Measurements from ENCODE around the gene TTC24.
A peak's percentile ranks its signal among the peaks of the same experiment; 100 is the strongest.
"Not testable (repeated sequence)": the region's sequence is repeated elsewhere in the genome, so short reads cannot be mapped to it uniquely, and the experiment has no call there.

TTC24 gene

DNA sequence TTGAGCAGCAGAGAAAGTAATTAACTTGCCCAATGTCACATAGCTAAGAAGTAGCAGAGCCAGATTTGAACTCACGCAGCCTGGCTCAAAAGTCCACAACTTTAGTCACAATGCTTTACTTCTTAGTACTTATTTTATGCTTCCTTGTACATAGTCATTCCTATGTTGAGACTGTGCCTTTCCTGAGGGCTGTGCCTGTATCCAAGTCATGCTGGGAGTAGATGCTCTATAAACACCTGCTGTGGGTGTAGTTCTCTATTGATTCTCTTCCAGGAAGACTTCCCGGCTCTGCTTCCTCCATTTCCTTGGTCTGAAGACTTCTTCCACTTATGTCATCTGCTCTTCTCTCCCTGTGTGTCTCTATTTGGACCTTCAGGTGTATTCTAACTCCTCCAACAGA is 23.8 kb upstream of the TTC24 start:
- DNase-seq = no peak

DNA sequence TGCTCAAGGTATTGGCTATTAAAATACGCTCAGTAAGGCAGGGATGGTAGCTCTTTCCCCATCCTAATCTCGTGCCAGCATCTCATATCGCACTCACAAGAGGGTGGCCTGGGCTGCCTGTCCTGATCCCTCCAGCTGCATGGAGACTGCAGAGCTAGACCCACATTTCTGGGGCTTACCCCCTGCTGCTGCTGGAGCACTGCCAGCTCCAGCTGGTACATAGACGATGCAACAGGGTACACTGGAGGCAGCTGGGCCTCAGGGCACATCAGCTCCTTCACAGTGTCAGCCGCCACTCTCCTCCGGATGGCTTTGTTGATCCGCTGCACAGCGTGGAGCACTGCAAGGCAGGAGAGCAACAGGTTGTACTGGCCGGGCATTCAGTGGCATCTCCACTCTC is 23.2 kb upstream of the TTC24 start:
- DNase-seq = no peak

DNA sequence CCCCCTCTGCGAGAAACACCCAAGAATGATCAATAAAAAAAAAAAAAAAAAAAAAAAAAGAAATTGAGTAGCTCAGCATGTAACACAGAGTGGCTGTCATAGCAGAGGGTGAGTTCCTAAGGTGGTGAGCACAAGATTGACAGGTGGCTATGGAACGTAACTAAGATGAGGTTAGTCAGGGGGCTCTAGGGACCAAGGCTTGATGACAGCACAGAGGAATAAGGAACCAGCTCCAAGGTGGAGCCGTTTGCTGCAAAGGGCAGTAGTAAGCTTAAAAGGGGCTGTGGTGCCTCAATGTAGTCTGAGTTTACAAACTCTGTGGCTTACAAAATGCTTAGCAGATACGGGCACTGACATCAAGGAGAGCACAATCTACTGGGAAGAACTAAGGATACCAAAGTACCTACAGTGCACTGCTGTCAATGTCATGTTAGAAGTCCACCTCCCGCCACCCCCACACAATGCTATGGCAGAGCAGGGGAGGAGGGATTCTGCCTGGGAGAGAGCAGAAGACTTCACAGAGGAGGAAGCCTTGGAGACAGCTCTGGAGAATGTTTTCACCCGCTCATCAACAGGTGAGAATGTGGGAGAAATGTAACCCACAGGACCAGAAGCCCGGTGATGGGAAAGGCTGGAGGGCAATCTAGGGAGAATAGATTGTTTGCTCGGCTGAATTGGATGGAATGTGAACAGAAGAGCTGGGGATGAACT is 20.3 kb upstream of the TTC24 start:
- no peak for DNase-seq

DNA sequence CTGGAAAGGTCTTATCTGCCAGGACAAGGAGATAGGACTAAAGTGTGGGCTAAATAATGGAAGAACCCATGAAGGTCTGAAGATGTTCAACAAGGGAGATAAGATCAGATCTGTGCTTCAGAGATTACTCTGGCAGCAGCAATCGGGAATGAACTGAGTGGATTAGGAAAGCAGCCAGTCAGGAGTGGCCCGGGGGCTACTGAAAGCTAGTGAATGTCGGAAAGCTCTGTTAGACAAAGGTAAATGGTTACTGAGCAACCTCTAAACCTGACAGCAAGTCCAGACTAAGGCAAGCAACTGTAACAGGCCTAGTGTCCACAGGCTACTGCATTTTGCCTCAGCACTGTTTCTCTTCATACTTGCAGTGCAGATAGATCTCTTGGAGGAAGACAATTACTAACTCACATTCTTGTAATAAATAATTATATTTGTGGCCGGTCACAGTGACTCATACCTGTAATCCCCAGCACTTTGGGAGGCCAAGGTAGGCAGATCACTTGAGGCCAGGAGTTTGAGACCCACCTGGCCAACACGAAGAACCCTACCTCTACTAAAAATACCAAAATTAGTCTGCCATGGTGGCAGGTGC is 19.6 kb upstream of the TTC24 start:
- DNase-seq = no peak

DNA sequence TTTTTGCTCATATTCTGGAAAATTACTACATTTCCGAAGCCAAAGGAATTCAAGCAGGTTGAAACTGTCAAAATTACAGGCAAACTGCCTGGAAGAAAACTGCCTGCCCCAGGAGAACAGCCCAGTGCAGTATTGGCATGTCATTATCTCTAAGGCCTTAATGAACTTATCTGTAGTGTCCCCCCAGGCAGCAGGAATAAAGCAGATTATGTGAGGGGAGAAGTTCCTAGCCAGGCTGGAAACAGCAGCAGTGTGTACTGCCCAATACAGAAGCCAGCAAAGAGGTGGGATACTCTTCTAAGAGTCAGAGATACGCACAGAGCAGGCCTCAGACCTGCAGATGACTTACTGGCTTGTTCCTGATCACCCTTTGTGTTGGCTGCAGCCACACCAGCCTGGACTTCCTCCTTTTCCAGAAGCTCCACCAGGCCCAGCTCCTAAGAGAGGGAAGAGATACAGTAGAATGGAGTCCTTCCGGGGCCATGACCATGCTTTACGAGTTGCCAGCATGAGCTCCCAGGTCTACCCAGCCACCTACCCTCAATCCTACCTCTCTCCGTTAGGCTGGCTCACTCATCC is 18.8 kb upstream of the TTC24 start:
- no peak for DNase-seq

DNA sequence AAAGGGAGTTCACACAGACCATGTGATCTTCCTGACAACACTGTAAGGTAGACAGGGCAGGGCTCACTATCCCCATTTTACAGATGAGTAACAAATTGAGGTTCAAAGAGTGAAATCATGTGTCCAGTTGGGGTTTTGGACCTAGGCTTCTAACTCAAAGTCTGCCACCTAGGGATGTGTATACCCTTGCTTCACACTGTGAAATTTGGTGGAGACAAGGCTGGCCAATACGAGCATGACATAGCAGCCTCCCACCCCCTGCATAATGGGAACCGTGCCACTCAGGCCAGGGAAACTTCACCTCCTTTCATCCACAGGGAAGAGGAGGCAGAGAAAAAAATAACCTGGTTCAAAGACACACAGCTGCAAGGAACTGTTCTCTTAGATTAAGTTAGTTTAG is 14.0 kb upstream of the TTC24 start:
- no peak for DNase-seq

DNA sequence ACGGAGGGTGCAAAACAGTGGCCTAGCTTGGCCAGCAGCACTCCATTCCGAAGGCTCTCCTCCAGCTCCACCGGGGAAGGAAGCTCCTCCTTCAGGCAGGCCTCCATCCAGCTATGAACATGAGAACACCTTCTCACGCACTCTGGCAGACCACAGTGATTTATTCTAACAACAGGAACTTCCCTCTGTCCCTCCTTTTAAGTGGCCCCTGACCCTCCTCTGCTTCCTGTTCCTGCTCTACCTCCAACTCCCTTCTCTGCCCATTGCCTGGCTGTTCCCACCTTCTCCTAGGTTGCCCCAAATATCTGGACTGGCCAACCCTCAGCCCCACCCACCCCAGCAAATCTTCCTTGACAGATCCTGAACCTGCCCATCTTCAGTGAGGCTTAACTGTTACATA is 13.1 kb upstream of the TTC24 start:
- no peak for DNase-seq

DNA sequence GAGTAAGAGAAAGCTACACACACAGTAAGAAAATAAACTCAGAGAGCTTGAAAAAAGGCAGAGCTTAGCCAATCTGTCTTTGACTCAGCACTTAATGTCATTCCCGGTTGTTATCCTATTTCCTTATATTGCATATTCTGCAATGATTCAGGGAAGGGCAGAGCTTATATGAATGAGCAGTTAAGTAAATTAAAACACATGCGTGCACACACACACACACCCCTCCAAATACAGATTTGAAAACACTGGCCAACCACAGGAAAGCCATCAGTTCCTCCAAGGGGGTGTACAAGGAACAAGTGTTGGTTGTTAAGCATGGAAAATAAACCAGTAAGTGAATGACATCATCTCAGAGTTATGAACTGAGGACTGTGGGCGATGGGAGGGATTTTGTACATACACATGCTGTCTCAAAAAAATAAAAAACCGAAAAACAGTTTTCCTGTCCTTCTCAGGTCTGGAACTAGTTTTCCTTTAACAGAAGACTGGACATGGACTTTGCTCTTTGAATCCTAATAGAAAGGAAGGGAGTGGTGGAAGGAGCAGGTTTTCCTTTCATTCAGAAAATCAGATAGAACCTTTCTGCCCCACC is 8.2 kb upstream of the TTC24 start:
- no peak for DNase-seq

DNA sequence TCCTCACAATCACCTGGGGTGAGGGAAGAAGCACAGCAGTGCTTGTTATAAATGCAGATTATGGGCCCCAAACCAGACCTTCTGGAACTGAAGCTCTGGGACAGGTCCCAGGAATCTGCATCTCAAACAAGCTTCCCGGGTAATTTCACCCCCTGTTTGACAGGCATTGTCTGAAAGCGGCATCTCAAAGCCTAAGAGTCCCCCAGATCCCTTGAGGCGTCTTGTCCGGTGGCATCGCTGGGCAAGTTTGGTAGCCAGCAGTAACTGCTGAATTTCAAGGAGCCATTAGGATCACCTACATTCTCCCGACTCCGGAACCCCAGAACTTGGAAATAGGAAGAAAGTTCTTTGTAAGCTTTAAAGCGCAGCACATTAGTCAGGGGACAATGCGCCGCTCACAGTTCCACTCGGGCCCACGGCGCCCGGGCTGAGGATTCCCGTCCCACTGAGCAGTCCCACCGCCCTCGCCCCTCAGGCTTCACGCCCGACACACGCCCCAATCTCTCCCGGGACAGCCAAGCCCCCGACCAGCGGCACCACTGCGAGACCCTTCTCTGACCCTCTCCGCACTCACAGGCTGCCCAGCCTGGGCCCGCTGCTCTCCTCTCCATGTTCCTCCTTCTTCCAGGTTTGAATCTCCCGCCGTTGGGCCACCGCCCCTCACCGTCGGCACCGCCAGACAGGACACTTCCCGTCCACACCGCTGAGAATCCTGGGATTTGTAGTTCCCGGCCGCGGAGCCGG is 7.4 kb upstream of the TTC24 start, which contains the start of gene IQGAP3:
Gene IQGAP3, minus strand, starts transcription at position 647 of the 744 bp plus-strand sequence. Its CDS starts 36 bp downstream, at position 611.
- peak; percentile 84 for DNase-seq

DNA sequence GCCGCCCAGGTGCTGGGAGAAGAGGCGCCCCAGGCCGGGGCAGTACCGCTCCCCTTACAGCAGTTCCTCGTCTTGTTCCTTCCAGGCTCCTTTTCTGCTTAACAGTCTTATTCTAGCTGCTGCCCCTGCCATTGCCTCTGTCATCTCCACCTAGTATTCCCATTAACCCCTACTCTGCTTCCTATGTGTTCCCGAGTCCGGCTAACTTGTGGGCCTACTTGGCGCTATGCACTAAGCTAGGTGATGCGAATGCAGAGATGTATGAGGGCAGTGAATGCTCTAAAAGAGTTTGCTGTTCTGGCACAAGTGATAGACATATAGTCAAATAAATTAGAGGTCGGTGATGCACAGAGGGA is 6.9 kb upstream of the TTC24 start:
- DNase-seq = no peak

DNA sequence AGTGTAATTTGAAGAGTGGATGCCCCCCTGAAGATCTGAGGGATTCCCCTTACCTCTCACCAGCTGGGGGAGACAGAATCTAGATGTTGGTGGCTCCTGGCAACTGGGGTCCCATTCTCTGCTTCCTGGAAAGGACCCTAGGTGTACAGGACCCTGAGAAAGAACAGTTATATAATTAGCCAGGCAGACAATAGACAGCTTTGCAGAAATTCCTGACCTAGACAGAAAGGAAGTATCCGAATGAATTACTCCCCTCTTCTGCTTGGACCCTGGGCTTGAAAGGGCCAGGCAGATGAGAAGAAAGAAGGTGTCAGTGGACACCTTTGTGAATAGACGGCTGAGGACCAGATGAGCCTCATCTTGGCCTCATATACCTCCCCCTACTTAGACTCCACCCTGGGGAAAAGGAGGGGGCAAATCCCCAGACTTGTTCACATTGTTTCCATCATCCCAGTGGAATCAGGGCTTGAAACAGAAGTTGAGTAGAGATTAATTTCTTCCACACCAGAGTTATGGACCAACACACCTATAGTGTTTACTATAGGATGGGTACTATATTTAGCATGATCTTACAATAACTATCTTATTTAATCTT is 5.4 kb upstream of the TTC24 start:
- no peak for DNase-seq

DNA sequence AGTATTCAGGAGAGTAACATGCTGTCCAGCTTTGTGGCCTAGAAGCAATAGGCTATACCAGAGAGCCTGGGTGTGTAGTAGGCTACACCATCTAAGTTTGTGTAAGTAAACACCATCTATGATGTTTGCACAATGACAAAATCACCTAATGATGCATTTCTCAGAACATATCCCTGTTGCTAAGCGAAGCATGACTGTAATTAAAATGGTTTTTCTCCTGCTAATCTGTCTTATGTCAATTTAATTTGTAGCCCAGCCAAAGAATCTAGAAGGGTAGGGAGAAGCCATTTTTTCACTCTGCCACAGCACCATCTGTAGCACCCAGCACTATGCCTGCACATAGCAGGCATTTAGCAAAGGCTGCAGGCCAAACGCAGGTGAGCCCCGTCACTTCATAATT is 2.0 kb upstream of the TTC24 start:
- no peak for DNase-seq

DNA sequence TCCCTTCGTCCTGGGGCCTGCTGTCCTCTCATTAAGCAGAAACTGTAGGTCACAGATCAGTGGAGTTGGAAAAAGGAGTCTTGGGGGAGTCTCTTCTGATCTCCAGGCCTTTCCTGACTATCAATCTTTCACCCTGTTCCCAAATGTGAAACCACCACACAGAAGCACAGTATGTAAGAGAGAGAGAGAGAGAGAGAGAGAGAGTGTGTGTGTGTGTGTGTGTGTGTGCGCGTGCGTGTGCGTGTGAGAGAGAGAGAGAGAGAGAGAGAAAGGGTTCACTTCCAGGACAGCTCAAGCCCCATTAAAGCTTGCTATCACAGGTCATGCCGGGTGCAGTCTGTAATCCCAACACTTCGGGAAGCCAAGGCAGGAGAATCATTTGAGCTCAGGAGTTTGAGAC is 1.5 kb upstream of the TTC24 start:
- DNase-seq = no peak

DNA sequence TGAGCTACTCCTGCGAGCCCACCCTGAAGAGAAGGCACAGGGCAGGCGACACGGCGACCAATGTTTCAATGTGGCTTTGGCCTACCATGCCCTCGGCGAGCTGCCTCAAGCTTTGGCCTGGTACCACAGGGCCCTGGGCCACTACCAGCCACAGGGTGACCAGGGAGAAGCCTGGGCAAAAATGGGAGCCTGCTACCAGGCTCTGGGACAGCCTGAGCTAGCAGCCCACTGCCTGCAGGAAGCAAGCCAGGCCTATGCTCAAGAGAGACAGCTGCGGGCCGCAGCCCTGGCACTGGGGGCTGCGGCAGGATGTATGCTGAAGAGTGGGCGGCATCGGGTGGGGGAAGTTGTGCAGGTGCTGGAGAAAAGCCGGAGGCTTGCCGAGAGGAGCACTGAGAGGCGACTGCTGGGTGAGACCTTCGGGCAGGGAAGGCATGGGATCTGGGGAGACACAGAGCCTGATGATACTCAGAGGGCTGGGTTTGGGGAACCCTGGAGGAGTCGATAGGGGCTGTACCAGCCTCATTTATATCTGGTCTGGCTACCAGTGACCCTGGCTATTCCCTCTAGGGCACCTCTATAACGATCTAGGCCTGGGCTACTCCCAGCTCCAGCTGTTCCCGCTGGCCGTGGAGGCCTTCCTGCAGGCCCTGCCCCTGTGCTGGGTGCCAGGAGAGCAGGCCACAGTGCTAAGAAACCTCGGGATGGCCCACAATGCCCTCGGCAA is 2.3 kb downstream of the TTC24 start:
- peak; percentile 71 for DNase-seq

DNA sequence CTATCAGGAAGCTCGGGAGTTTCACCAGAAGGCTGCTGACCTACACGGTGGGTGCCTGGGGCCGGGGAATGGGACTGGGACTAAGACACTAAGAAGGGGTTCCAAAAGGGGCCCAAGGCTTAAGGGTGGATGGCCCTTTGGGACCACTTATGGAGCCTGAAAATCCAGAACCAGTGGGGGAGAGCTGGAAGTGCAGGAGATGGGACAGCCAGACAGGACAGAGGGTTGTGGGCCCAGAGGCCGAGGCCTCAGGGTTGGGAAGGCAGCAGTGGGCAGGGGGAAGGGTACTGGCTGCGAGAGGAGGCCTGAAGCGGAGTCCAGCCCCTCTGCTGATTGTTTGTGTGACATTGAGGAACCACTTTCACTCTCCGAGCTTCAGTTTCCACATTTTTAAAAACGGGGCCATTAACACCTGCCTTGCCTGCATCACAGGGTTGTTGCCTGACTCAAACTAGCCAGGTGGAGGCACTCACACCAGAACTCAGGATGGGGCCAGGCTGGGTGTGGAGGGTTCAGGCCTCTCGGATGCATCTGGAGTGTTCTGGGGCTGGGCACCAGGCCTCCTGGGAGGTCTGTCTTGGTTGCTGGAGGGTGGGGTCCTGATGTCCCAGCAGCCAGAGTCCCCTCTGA is 3.0 kb downstream of the TTC24 start:
- DNase-seq = peak; percentile 53

DNA sequence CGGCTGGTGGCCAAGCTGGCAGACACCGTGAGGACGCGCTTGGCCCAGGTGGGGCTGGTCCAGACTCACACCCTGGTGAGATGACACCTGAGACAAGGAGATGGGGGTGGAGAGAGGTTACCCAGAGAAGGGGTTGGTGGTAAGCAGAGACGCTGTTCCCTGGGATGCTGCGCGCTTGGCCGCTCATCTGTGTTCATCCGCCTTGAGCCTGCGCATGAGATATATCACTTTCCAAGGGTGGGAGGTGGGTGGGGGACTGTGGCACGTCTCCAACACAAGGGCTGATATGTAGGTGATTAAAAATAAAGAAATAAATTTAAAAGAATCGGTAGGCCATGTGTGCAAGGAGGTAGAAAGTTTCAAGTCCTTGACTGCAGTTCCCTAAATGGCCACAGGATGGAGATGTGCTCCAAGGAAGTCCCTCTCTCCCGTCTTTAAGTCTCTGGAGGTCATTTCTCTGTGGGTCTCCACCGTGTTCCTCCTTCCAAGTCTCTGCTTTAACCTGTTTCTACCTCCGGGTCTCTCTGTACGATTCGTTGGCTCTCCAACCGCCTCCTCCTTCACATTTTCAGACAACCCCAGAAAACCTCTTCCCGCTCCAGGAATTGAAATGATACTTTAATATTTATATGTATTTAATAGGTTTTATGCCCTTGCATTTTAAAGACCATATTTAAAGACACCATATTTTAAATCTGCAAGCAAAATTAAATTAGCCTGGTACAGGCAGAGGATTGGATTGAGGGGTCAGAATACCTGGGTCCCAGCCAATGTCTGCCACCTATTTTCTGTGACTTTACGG is 4.5 kb downstream of the TTC24 start:
- peak; percentile 87 for DNase-seq

DNA sequence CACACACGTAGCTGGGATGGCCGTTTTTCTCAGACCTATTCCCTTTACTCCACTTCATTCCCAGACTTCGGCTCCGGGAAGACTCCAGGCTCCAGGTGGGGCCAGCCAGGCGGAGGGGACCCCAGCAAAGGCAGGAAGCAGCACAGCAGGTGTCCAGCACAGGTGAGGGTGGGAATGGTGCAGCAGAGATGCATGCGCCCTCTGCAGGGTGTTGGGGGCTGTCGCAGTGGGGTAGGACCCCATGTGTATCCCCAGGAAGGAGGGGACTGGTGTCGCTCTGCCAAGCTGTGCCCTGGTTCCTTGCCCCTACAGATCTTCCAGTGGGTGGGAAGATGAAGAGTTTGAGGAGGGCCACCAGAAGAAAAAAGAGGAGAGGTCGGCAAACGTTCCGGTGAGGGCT is 5.3 kb downstream of the TTC24 start:
- DNase-seq = no peak

DNA sequence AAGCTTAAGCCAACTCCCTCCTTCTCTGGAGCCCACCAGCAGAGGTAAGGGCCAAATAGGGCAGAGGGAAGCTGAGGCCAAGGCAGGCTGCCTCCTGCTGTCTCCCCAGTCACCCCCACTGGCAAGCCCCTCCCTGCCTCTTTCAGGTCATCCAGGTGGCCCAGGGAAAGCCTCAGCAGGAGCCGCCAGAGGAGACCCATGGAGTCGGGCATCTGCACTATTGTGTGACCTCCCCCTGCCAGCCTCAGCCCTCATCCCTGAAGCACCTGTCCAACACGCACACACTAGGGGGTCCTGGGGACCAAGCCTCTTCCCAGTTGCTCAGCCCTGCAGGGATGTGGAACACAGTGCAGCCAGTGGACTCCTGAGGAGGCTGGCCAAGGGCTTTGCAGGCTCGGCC is 6.8 kb downstream of the TTC24 start:
- DNase-seq = no peak

DNA sequence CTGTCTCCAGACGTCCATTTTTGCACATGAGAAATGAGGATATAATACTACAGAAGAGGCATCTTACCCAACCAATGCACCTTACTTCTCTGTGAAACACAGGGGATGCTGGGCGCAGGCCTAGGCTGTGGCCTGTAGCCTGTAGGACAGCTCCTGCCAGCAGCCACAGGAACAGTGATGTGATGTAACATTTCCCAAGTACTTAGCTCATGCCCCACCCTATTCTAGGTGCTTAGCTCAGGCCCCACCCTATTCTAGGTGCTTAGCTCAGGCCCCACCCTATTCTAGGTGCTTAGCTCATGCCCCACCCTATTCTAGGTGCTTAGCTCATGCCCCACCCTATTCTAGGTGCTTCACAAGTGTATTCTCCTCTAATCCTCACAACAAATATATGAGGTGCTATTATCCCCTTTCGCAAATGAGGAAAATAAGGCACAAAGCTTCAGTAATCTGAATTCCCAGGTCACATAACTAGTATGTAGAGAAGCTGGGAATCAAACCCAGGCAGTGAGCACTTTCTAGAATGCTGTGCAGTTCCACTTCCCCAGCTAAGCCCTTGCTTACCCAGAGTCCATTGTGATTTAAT is 7.5 kb downstream of the TTC24 start:
- DNase-seq = no peak

DNA sequence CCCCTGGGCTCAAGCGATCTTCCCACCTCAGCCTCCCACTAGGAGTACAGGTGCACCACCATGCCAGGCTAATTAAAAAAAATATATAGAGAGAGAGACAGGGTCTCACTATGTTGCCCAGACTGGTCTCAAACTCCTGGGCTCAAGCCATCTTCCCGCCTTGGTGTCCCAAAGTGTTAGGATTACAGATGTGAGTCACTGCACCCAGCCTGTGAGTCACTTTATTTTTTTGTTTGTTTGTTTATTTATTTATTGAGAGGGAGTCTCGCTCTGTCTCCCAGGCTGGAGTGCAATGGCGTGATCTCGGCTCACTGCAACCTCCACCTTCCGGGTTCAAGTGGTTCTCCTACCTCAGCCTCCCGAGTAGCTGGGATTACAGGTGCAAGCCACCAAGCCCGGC is 8.4 kb downstream of the TTC24 start:
- not testable (repeated sequence) for DNase-seq

DNA sequence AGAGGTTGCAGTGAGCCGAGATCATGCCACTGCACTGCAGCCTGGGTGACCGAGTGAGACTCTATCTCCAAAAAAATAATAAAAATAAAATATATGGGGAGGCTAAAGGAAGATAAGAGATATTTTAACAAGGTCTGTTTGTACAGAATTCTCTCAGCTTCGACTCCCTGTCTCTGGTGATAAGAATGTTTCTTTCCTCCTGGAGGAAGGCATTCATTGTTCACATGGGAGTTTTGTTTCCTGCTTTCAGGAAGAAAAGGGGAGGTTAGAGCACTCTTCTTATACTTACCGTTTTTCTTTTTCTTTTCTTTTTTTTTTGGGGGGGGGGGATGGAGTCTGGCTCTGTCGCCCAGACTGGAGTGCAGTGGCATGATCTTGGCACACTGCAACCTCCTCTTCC is 10.0 kb downstream of the TTC24 start:
- DNase-seq = no peak

Measured in stimulated activated CD8-positive, alpha-beta memory T cell treated with anti-CD3 and anti-CD28 coated beads, Interleukin-4, amount 100 ng/mL, for 48 hours (primary cell).